GM19239 (cell line): ENCODE results near the gene MSRB3.

Experiments used
- DNase-seq: peaks from one replicate; pipeline ENCODE4 v3.0.0; 2011; ENCODE audit warnings: low spot score; ENCODE audit not compliant: insufficient read length
- FAIRE-seq: peaks from 2 replicates; lab custom pipeline; 2011; peaks lifted over from hg19 to GRCh38; lab: Jason Lieb, UNC

The MSRB3 gene

GRCh38 chr12:65372574-65372973 lies 94.1 kb downstream of the MSRB3 start:
- no peak for FAIRE-seq
- DNase-seq, result no peak

DNA sequence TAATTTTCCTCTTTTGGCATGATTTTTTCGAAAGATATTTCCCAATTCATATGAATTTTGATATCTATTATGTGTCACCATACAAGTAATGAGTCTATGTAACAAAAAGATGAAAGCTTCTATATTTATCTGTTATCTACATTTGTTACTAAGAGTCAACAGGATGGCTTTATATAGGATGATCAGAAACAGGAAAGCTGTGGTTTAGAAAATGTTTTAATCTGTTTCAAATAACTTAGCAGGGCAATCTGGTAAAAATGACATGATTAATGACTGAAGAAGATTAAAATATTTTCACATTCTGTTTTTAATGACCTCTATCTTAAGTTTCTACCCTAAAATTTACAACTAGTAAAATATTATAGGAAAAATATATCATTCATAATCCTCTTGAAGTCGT lies 105.8 kb downstream of the MSRB3 start:
- DNase-seq, result no peak
- FAIRE-seq, result no peak

DNA sequence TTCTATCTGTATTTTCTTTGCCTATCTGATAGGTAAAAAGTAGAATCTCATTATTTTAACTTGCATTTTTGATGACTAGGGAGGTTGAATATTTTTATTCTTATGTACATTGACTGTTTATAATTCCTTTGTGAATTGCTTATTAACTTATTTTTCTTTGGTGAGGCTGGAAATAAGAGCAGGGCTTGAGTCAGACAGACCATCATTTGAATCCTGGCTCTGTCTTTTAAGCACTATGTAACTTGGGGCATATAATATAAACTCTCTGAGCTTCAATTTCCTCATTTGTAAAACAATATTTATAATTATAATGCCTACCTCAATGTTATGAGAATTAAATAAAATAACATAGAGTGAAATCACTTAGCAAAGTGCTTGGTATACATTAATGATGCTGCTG lies 108.9 kb downstream of the MSRB3 start:
- FAIRE-seq, result no peak
- DNase-seq, result no peak

DNA sequence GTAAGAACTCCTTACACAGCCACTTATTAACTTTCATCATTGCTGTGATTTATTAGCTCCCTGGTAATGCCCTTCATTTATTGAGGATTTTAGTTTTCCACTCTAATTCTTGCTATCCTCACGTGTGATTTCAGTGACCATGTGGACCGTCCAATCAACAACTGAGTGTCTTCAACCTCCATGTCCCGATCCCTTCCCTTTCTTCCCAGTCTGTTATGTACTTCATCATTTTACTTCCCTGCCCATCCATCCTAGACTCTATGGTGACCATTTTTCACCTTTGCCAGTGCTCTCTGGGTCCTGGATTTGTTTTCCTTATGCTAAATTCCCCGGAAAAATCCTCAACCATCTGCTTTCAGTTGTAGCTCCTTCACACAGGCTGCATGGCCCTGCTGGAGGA lies 111.0 kb downstream of the MSRB3 start:
- no peak for FAIRE-seq
- DNase-seq, result no peak

GRCh38 chr12:65391711-65392110 lies 113.2 kb downstream of the MSRB3 start:
- FAIRE-seq (no peak), DNase-seq (no peak)

DNA sequence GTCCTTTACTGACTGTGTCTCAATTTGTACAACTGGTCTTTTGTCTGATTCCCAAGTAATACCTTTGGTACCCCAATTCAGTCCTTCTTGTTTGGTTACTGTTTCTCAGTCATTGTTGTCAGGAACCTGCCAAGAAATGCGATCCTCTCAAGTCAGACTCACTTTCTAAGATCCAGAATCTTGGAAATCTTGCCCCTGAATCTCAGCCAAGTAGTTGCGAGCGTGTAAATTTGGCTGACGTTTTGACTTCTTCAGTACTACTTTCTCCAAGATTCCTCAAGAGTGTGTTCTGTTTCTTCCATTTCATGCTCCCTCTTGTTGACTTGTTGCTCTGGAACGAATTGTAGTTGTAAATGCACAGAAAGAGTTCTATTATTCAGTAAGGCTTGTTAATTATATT lies 114.0 kb downstream of the MSRB3 start:
- no peak for DNase-seq
- FAIRE-seq, result no peak

- no peak for FAIRE-seq
These were observed 124.7 kb downstream of the MSRB3 start for GRCh38 chr12:65403188-65403587.

GRCh38 chr12:65407388-65408149 lies 129.1 kb downstream of the MSRB3 start:
- FAIRE-seq (no peak), DNase-seq (no peak)

More at GRCh38 chr12:65403188-65403587, 124.7 kb downstream of the MSRB3 start:
- DNase-seq, result no peak

DNA sequence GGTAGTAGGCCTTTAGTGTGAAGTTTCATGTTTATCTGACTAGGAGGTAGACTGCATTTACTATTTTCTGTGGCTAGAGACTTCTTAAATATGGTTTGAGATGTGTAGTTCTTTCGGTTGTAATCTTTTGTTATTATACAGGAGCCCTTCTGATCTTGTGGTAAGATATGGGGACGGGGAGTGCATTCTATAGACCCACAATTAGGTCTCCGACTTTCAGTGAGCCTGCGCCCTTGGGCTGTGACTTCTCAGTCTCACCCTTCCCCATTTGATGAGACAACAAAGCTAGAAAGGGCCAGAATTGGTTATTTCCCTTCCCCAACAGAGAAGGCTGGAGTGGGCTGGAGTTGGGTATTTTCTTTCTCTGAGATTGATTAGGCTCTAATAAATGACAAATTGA lies 130.0 kb downstream of the MSRB3 start:
- FAIRE-seq, result no peak
- DNase-seq, result no peak

GRCh38 chr12:65409726-65410125 lies 131.2 kb downstream of the MSRB3 start:
- FAIRE-seq, result no peak
- no peak for DNase-seq

DNA sequence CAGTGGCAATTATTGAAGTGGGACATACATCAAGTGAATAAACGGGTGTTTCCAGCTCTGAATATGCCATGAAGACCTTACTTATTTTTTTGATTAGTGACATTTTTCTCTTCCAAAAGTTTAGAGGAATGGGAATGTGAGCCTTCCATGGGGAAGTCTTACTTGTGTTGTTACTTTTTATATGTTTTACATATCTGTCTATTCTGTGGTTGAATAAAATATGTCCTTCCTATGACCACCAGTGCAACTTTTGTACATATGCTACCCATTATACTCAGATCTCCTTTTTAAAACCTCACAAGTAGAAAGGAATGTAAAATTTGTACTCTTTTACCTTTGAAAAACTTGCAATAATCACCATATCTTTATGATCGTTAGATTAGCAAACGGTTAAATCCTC lies 132.7 kb downstream of the MSRB3 start:
- FAIRE-seq, result no peak
- DNase-seq, result no peak

GRCh38 chr12:65414526-65414925 lies 136.0 kb downstream of the MSRB3 start:
- FAIRE-seq, result no peak
- no peak for DNase-seq

- FAIRE-seq (no peak), DNase-seq (no peak)
These were observed 137.3 kb downstream of the MSRB3 start for GRCh38 chr12:65415826-65416225.

GRCh38 chr12:65419284-65420072 lies 141.0 kb downstream of the MSRB3 start:
- FAIRE-seq, result no peak
- DNase-seq, result no peak

GRCh38 chr12:65420941-65421340 lies 142.5 kb downstream of the MSRB3 start:
- DNase-seq, result no peak
- no peak for FAIRE-seq

- FAIRE-seq (no peak), DNase-seq (no peak)
These were observed 149.2 kb downstream of the MSRB3 start for GRCh38 chr12:65427646-65428045.

DNA sequence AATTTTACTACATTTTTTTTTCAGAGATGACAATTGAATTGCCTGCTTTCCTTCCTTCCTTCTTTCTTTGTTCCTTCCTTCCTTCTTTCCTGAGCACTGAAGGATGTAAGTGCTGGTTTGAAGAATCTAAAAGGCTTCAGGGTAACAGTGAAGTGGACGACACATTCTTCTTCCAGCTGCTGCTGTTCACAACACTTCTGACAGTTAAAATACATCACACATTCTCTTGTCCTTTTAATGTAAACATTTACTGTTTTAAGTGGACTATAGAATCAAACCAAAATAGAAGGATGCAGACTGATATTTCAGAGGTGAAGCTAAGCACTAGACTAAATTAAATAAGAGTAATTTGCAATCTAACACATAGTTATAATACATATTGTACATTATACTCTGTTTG lies 151.5 kb downstream of the MSRB3 start:
- FAIRE-seq (no peak), DNase-seq (no peak)

DNA sequence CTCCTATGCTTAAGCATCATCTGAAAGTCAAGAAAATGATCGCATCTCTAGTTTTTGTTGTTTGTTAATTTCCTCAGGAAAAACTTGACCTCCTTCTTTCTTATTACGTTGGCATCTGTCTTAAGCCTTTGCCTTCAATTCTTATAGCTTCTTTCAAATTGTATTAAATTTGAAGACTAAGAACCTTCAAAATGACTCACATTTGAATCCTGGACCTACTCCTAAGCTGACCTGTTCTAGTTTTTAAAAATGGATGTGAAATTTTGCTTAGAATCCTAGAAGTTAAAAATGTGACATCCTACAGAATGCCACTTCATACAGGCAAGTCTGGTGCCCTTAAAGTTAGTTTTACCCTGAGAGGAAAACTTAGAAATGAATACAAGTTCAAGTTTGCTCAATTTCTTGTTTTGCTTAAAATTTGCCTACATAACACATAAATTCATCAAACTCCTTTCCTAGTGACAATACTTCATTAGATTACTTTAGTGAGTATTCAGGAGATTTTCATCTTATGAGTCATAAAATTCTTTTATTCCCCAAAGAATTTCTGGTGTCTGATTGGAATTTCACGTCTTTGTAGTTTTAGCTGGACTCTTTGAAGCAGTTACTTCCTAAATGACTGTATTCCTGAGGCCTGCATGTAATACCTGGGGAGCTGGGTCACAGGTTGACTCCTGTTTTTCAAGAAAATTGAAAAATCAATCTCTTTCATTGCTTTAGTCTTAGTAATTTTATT lies 152.3 kb downstream of the MSRB3 start:
- no peak for DNase-seq
- FAIRE-seq, result no peak

GRCh38 chr12:65432114-65432513 lies 153.6 kb downstream of the MSRB3 start:
- no peak for FAIRE-seq
- no peak for DNase-seq

GRCh38 chr12:65432651-65433050 lies 154.2 kb downstream of the MSRB3 start:
- DNase-seq (no peak), FAIRE-seq (no peak)

DNA sequence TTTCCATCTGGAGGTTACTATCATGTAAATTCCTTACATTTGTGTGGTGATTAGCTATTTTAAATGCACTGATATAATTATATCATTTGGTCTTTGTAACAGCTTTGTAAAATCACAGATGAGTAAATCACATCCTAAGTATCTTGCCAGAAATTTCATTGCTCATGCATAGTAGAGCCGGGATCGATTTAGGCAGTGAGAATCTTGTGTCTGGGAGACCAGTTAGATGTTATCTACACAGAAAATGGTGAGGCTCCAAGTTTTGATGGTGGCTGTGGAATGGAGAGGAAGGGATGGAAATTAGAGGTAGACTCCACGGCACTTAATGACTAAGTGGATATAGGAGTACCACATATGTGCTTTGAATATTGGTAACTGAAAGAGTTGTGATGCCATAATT lies 156.3 kb downstream of the MSRB3 start:
- DNase-seq (no peak), FAIRE-seq (no peak)
